ENCODE measurements around the gene ZNF397.

ZNF397 gene

DNA sequence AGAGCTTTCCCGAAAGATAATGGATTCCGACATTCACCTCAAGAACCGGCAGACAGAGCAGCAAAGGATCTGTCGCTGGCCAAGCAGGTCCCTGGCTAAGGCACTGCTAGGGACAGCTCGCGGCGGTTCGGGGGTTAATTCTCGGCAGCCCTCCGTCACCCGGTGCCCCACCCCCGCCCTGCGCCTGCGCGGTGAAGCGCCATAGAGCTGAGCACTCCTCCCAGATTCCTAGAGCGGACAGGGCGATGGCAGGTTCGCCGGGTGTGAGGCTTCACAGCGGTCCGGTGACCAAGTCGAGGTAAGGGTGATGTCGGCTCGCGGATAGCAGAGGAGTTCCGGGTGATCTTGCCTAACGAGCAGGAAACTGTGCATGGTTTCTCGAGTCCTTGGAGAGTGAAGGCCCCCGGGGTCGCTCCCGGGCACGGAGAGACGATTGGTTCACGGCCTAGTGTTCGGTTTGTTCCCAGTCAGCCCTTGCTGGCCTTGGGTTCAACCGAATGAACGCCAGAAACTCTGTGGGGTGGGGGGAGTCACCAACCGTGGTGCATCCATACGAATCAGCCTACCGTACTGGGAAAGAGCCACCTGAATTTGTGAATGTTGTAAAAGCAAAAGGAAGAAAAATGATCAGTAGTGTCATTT is 49.4 kb downstream of the ZNF397 start, which contains the start of gene ZSCAN30:
Gene ZSCAN30 (minus strand): TSS at position 136 of the 642 bp plus-strand sequence. CDS start 25,877 bp downstream, outside the sequence.
- H3F3A ChIP-seq (ENCODE audit: control insufficient read depth, insufficient read depth), result no peaks in the 10 kb centered on the region
- peak within 1 kb of the TSS; percentile 69 for H3K4me2 ChIP-seq (ENCODE audit: low read length)
- TF ChIP-seq EZH2phosphoT487 (IDR thresholded peaks at IDR 0.05; ENCODE audit: borderline replicate concordance, low read length) (no peak), CTCF (IDR thresholded peaks at IDR 0.05; ENCODE audit: low read depth, low read length, poor library complexity, severe bottlenecking) (no peak)
- H3K9me3 ChIP-seq (ENCODE audit: control insufficient read depth, insufficient read depth, low read length), result peaks cover 5% of the 10 kb centered on the region; the same call in 1 of the 2 replicates
- peaks cover 67% of the 10 kb centered on the region for H3K79me2 ChIP-seq (ENCODE audit: control insufficient read depth, low read length)
- no peaks in the 10 kb centered on the region for H3K9me2 ChIP-seq (replicated peaks; ENCODE audit: control insufficient read depth, low read length)
- H4K20me1 ChIP-seq (ENCODE audit: control insufficient read depth, insufficient read depth, low read depth, low read length), result no peaks in the 10 kb centered on the region
- H3K27me3 ChIP-seq (ENCODE audit: control insufficient read depth, low read length), result no peaks in the 10 kb centered on the region
- H3K27ac ChIP-seq (ENCODE audit: low read depth, low read length), result peak within 1 kb of the TSS; percentile 60
- H3K4me1 ChIP-seq (ENCODE audit: control insufficient read depth, low read length), result peaks cover 27% of the 10 kb centered on the region
- H3K36me3 ChIP-seq (ENCODE audit: control insufficient read depth, low read length), result peaks cover 32% of the 10 kb centered on the region
- peak within 1 kb of the TSS; percentile 97 for H3K4me3 ChIP-seq (ENCODE audit: low read length)

DNA sequence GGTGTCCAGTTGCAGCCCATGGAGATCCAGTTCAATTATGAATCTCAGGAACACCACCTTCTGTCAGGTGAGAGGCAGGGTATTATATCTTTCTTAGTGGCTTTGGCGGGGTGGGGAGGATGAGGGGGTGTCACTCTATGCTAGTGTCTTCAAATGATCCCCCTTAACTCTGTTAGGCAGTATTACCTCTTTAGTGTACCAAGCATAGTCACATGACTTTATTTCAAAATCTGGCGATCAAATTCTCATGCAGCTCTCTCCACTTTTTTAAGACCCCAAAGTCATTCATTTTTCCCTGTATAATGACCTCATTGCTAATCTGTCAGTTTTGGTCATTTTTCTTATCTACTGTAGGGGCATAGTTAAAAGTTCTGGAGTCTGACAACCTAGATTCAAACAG is 50.3 kb downstream of the ZNF397 start:
- H3K79me2 ChIP-seq (ENCODE audit: control insufficient read depth, low read length), result peaks cover 73% of the 10 kb centered on the region
- H3K27ac ChIP-seq (ENCODE audit: low read depth, low read length), result no peak overlapping the region

GRCh38 chr18:35296060-35296459 is 55.2 kb downstream of the ZNF397 start:
- H3F3A ChIP-seq (ENCODE audit: control insufficient read depth, insufficient read depth), result no peaks in the 10 kb centered on the region
- no peaks in the 10 kb centered on the region for H3K27me3 ChIP-seq (ENCODE audit: control insufficient read depth, low read length)
- H3K4me1 ChIP-seq (ENCODE audit: control insufficient read depth, low read length), result peaks cover 8% of the 10 kb centered on the region
- no peak overlapping the region for H3K4me3 ChIP-seq (ENCODE audit: low read length)
- no peaks in the 10 kb centered on the region for H3K9me2 ChIP-seq (replicated peaks; ENCODE audit: control insufficient read depth, low read length)
- no peaks in the 10 kb centered on the region for H4K20me1 ChIP-seq (ENCODE audit: control insufficient read depth, insufficient read depth, low read depth, low read length)
- peaks cover 5% of the 10 kb centered on the region; the same call in 1 of the 2 replicates for H3K9me3 ChIP-seq (ENCODE audit: control insufficient read depth, insufficient read depth, low read length)
- H3K36me3 ChIP-seq (ENCODE audit: control insufficient read depth, low read length), result peaks cover 65% of the 10 kb centered on the region
- no peak overlapping the region for H3K4me2 ChIP-seq (ENCODE audit: low read length)
- no peak for TF ChIP-seq CTCF (IDR thresholded peaks at IDR 0.05; ENCODE audit: low read depth, low read length, poor library complexity, severe bottlenecking)
- TF ChIP-seq EZH2phosphoT487 (IDR thresholded peaks at IDR 0.05; ENCODE audit: borderline replicate concordance, low read length), result no peak
- peaks cover 65% of the 10 kb centered on the region for H3K79me2 ChIP-seq (ENCODE audit: control insufficient read depth, low read length)
- H3K27ac ChIP-seq (ENCODE audit: low read depth, low read length), result no peak overlapping the region

More for the DNA sequence above, 50.3 kb downstream of the ZNF397 start:
- no peaks in the 10 kb centered on the region for H4K20me1 ChIP-seq (ENCODE audit: control insufficient read depth, insufficient read depth, low read depth, low read length)
- peaks cover 41% of the 10 kb centered on the region for H3K36me3 ChIP-seq (ENCODE audit: control insufficient read depth, low read length)
- H3K4me2 ChIP-seq (ENCODE audit: low read length), result peak overlapping the region; percentile 69
- no peaks in the 10 kb centered on the region for H3K9me2 ChIP-seq (replicated peaks; ENCODE audit: control insufficient read depth, low read length)
- H3K4me1 ChIP-seq (ENCODE audit: control insufficient read depth, low read length), result peaks cover 27% of the 10 kb centered on the region
- peaks cover under 1% of the 10 kb centered on the region; the same call in 1 of the 2 replicates for H3K9me3 ChIP-seq (ENCODE audit: control insufficient read depth, insufficient read depth, low read length)
- TF ChIP-seq CTCF (IDR thresholded peaks at IDR 0.05; ENCODE audit: low read depth, low read length, poor library complexity, severe bottlenecking), result no peak
- TF ChIP-seq EZH2phosphoT487 (IDR thresholded peaks at IDR 0.05; ENCODE audit: borderline replicate concordance, low read length), result no peak
- no peaks in the 10 kb centered on the region for H3F3A ChIP-seq (ENCODE audit: control insufficient read depth, insufficient read depth)
- peak overlapping the region; percentile 97 for H3K4me3 ChIP-seq (ENCODE audit: low read length)
- no peaks in the 10 kb centered on the region for H3K27me3 ChIP-seq (ENCODE audit: control insufficient read depth, low read length)

Data from DOHH2 (cell line).